Spleen (tissue), 11 donors: ENCODE measurements around the gene MYL11. TPM values are rescaled to one million over a fixed set of nuclear protein-coding genes. Genes with fewer than 3 reads are reported as not detected.

Source experiments
- DNase-seq: peaks from one replicate; pipeline ENCODE4 v3.0.0-alpha.2; 2020
- H3K27ac ChIP-seq, 8 donors: fragments of 200-600 bp; sonication (generic) in 7 of 8; 1 replicate in 4 of 8; 2 replicates in 4 of 8; pipeline versions ENCODE4 v1.5.0 to v1.8.0; 2016 to 2021; ENCODE audit warnings: inconsistent platforms in 4 of 8, mild to moderate bottlenecking in 4 of 8, moderate library complexity in 1 of 8
- H3K27me3 ChIP-seq, 7 donors: fragments of 200-600 bp; sonication (generic) in 6 of 7; replicated peaks in 1 of 7; 1 replicate in 4 of 7; 2 replicates in 3 of 7; pipeline versions ENCODE4 v1.5.0 to v1.8.0; 2016 to 2021; ENCODE audit warnings: inconsistent platforms in 3 of 7, mild to moderate bottlenecking in 1 of 7
- H3K36me3 ChIP-seq, 6 donors: fragments of 200-600 bp; sonication (generic) in 5 of 6; 1 replicate in 4 of 6; 2 replicates in 2 of 6; pipeline versions ENCODE4 v1.5.0 to v1.8.0; 2016 to 2021; ENCODE audit warnings: inconsistent platforms in 2 of 6
- H3K4me1 ChIP-seq, 6 donors: fragments of 200-600 bp; sonication (generic) in 5 of 6; 1 replicate in 3 of 6; 2 replicates in 3 of 6; pipeline versions ENCODE4 v1.5.0 to v1.8.0; 2016 to 2021; ENCODE audit warnings: inconsistent platforms in 3 of 6
- H3K4me3 ChIP-seq, 8 donors: fragments of 200-600 bp; sonication (generic) in 7 of 8; 1 replicate in 4 of 8; 2 replicates in 4 of 8; pipeline versions ENCODE4 v1.5.0 to v1.8.0; 2016 to 2021; ENCODE audit warnings: inconsistent platforms in 4 of 8, mild to moderate bottlenecking in 4 of 8, moderate library complexity in 2 of 8
- H3K9me3 ChIP-seq, 8 donors: fragments of 200-600 bp; sonication (generic) in 7 of 8; 1 replicate in 4 of 8; 2 replicates in 4 of 8; pipeline versions ENCODE4 v1.5.0 to v1.8.0; 2016 to 2021; ENCODE audit warnings: inconsistent platforms in 4 of 8
- CTCF ChIP-seq, 11 experiments: fragments of 200-600 bp in 7 of 11; fragments of 450-650 bp in 4 of 11; sonication (generic) in 4 of 11; IDR thresholded peaks in 8 of 11; conservative IDR thresholded peaks in 3 of 11; 1 replicate in 7 of 11; 2 replicates in 4 of 11; pipeline versions ENCODE4 v1.4.0 to v1.8.0; 2016 to 2021; ENCODE audit warnings: antibody characterized with exemption in 11 of 11, inconsistent platforms in 4 of 11, mild to moderate bottlenecking in 1 of 11
- POLR2A ChIP-seq, 3 donors: fragments of 450-650 bp; IDR thresholded peaks; one replicate each; pipeline ENCODE4 v1.5.1; 2017; ENCODE audit warnings: antibody characterized with exemption in 3 of 3, mild to moderate bottlenecking in 1 of 3
- POLR2AphosphoS5 ChIP-seq, 3 donors: sonication (generic); formaldehyde crosslinking; IDR thresholded peaks; one replicate each; pipeline ENCODE4 v1.5.1; 2017; ENCODE audit warnings: antibody characterized with exemption in 3 of 3
- WGBS, 5 donors: extraction: QIAGEN DNeasy Blood & Tissue Kit in 3 of 5; methylation state at CpG; one replicate each; pipeline versions ENCODE4 v1.1.5 to v1.1.7; 2013 to 2018; 5-methylcytosine and 5-hydroxymethylcytosine counted together
- intact Hi-C: fragments of 100-400 bp; cut with DNase I; formaldehyde crosslinking; loops from one replicate; pipeline ENCODE4 v1.15.0; 2023; ENCODE audit warnings: low total_unique reads
- polyA plus RNA-seq, 3 donors: library from polyadenylated mRNA; stranded (reverse); fragments of 200-250 nt; gene quantifications; one replicate each; pipeline ENCODE4 v1.2.1, GENCODE V29; 2013
- total RNA-seq, 7 donors: library from RNA; depleted of rRNA in 3 of 7; stranded (reverse); fragments of >200 nt in 3 of 7; fragmentation: NEBNext Ultra II Directional in 4 of 7; extraction: Animal tissue kit (Norgen Biotek cat#: 25700) in 4 of 7; gene quantifications; one replicate each; pipeline versions ENCODE4 v1.1.0 to v1.2.1, GENCODE V29; 2016 to 2021
- donor health status: healthy with polysubstance abuse.
- donor health status: DM: no; HTN: no; CAD: no; lungs with moderate emphysema.
- donor health status: DM: no; HTN: no; CAD: no.
- donor health status: Bipolar disorder and iron deficiency.
- donor health status: healthy.
- donor health status: DM: no; HTN: no; CAD: no.
- donor health status: DM: yes; HTN: yes; CAD: no.

Gene MYL11
- total and polyA plus RNA-seq, 10 donors = 1.4 to 4.3 (median 2.8) TPM; not detected in 6

- no peaks in the 10 kb centered on the region for H3K27me3 ChIP-seq
- H3K9me3 ChIP-seq = no peaks in the 10 kb centered on the region
- peak; percentile 98 for DNase-seq
- WGBS, 5 donors = 0 to 1% (median 1%) methylated on average over 33 to 40 of the region's 40 CpGs
- H3K4me1 ChIP-seq = peaks cover 20 to 53% (median 42%) of the 10 kb centered on the region in 6 donors
- intact Hi-C loops = no loop called here
- H3K36me3 ChIP-seq = peaks cover 0 to 18% (median 1%) of the 10 kb centered on the region in 6 donors
- TF ChIP-seq CTCF (IDR thresholded peaks at IDR 0.05 in 8 of 11, conservative IDR thresholded peaks at IDR 0.05 in 3 of 11) = peak in 10 of 11 experiments; percentile 26 to 68 (median 56)
- no peak for TF ChIP-seq POLR2A (IDR thresholded peaks at IDR 0.05)
- peak; percentile 95 for TF ChIP-seq POLR2AphosphoS5 (IDR thresholded peaks at IDR 0.05)
- peak within 1 kb of the TSS; percentile 63 to 97 (median 80) for H3K4me3 ChIP-seq
- peak within 1 kb of the TSS; percentile 82 to 96 (median 94) for H3K27ac ChIP-seq
These were observed 4.0 kb upstream of the MYL11 start, which contains the start of gene TBC1D10B for GRCh38 chr16:30370456-30371247. TBC1D10B (minus strand) TSS chr16:30370494; CDS start chr16:30370183, 311 bp downstream.

DNA sequence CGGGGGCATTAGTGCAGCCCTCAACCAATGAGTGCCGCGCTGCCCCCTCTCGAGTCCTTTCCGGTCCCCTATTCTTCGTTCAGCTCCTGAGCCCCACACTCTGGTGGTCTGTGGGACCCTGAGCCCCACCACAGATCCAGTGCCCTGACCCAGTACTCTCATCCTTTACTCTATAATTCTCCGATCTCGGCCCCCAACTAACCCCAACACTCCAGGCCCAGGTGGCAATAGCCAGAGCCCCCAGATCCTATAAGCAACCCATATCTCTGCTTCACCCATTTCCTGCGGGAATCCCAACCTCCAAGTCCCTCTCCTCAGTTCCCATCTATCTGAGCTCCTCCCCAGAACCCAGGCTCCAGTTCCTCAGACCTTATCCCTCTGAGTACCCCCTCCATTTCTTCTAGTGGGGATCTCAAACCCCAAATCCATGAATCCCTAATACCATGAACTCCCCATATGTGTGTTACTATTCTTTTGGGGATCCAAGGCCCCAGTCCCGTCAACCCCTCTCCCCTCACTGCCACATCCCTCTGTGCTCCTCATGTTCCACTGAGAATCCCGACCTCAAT lies 3.3 kb upstream of the MYL11 start:
- Histone ChIP-seq H3K4me3 (peak overlapping the region; percentile 23 to 83 (median 40)), H3K4me1 (peaks cover 15 to 50% (median 39%) of the 10 kb centered on the region in 6 donors), H3K27me3 (no peaks in the 10 kb centered on the region), H3K36me3 (peaks cover 0 to 12% (median 0%) of the 10 kb centered on the region in 6 donors), H3K27ac (peak overlapping the region; percentile 82 to 96 (median 94)), H3K9me3 (no peaks in the 10 kb centered on the region)
- TF ChIP-seq CTCF (IDR thresholded peaks at IDR 0.05 in 8 of 11, conservative IDR thresholded peaks at IDR 0.05 in 3 of 11) = peak in 1 of 11 experiments; percentile 13
- peak in 1 of 3 donors; percentile 12 for TF ChIP-seq POLR2A (IDR thresholded peaks at IDR 0.05)
- TF ChIP-seq POLR2AphosphoS5 (IDR thresholded peaks at IDR 0.05) = peak in 1 of 3 donors; percentile 82
- intact Hi-C loops = no loop called here
- whole genome bisulfite sequencing, 5 donors = 21 to 31% (median 22%) methylated on average over 8 to 11 of the region's 11 CpGs
- no peak for DNase-seq

- WGBS, 5 donors = 69 to 84% (median 79%) methylated on average over 6 of the region's 6 CpGs
- H3K4me1 ChIP-seq = peaks cover 18 to 50% (median 37%) of the 10 kb centered on the region in 6 donors
- intact Hi-C loops = no loop called here
These were observed 2.4 kb upstream of the MYL11 start for GRCh38 chr16:30372038-30372712.

GRCh38 chr16:30372725-30373124 lies 1.9 kb upstream of the MYL11 start:
- H3K4me1 ChIP-seq = peaks cover 14 to 50% (median 36%) of the 10 kb centered on the region in 6 donors
- H3K27ac ChIP-seq = no peak overlapping the region
- intact Hi-C loops = no loop called here
- no peak for DNase-seq
- no peaks in the 10 kb centered on the region for H3K9me3 ChIP-seq
- no peaks in the 10 kb centered on the region for H3K36me3 ChIP-seq
- H3K4me3 ChIP-seq = no peak overlapping the region
- TF ChIP-seq POLR2A (IDR thresholded peaks at IDR 0.05) (no peak), POLR2AphosphoS5 (IDR thresholded peaks at IDR 0.05) (no peak), CTCF (IDR thresholded peaks at IDR 0.05 in 8 of 11, conservative IDR thresholded peaks at IDR 0.05 in 3 of 11) (no peak)
- H3K27me3 ChIP-seq = no peaks in the 10 kb centered on the region
- WGBS, 5 donors = 93 to 97% (median 95%) methylated on average over 5 of the region's 5 CpGs

More at GRCh38 chr16:30372038-30372712, 2.4 kb upstream of the MYL11 start:
- no peak for TF ChIP-seq POLR2A (IDR thresholded peaks at IDR 0.05)
- no peak for TF ChIP-seq POLR2AphosphoS5 (IDR thresholded peaks at IDR 0.05)
- Histone ChIP-seq H3K27ac (peak overlapping the region in 3 of 8 donors; percentile 95 to 96 (median 95)), H3K4me3 (no peak overlapping the region), H3K36me3 (peaks cover 0 to 3% (median 0%) of the 10 kb centered on the region in 6 donors), H3K27me3 (no peaks in the 10 kb centered on the region), H3K9me3 (no peaks in the 10 kb centered on the region)
- DNase-seq = no peak
